ENCODE data around the gene B3GALT4. TPM values are rescaled to one million over a fixed set of nuclear protein-coding genes. Genes with fewer than 3 reads are reported as not detected.

B3GALT4 gene
- total and polyA plus RNA-seq, 2 of the 13 experiments (the other 11 are each of a cell fraction or from before 2014, with no cell fraction given): 0.04 to 0.27 TPM

- TF ChIP-seq, protein P1, sequence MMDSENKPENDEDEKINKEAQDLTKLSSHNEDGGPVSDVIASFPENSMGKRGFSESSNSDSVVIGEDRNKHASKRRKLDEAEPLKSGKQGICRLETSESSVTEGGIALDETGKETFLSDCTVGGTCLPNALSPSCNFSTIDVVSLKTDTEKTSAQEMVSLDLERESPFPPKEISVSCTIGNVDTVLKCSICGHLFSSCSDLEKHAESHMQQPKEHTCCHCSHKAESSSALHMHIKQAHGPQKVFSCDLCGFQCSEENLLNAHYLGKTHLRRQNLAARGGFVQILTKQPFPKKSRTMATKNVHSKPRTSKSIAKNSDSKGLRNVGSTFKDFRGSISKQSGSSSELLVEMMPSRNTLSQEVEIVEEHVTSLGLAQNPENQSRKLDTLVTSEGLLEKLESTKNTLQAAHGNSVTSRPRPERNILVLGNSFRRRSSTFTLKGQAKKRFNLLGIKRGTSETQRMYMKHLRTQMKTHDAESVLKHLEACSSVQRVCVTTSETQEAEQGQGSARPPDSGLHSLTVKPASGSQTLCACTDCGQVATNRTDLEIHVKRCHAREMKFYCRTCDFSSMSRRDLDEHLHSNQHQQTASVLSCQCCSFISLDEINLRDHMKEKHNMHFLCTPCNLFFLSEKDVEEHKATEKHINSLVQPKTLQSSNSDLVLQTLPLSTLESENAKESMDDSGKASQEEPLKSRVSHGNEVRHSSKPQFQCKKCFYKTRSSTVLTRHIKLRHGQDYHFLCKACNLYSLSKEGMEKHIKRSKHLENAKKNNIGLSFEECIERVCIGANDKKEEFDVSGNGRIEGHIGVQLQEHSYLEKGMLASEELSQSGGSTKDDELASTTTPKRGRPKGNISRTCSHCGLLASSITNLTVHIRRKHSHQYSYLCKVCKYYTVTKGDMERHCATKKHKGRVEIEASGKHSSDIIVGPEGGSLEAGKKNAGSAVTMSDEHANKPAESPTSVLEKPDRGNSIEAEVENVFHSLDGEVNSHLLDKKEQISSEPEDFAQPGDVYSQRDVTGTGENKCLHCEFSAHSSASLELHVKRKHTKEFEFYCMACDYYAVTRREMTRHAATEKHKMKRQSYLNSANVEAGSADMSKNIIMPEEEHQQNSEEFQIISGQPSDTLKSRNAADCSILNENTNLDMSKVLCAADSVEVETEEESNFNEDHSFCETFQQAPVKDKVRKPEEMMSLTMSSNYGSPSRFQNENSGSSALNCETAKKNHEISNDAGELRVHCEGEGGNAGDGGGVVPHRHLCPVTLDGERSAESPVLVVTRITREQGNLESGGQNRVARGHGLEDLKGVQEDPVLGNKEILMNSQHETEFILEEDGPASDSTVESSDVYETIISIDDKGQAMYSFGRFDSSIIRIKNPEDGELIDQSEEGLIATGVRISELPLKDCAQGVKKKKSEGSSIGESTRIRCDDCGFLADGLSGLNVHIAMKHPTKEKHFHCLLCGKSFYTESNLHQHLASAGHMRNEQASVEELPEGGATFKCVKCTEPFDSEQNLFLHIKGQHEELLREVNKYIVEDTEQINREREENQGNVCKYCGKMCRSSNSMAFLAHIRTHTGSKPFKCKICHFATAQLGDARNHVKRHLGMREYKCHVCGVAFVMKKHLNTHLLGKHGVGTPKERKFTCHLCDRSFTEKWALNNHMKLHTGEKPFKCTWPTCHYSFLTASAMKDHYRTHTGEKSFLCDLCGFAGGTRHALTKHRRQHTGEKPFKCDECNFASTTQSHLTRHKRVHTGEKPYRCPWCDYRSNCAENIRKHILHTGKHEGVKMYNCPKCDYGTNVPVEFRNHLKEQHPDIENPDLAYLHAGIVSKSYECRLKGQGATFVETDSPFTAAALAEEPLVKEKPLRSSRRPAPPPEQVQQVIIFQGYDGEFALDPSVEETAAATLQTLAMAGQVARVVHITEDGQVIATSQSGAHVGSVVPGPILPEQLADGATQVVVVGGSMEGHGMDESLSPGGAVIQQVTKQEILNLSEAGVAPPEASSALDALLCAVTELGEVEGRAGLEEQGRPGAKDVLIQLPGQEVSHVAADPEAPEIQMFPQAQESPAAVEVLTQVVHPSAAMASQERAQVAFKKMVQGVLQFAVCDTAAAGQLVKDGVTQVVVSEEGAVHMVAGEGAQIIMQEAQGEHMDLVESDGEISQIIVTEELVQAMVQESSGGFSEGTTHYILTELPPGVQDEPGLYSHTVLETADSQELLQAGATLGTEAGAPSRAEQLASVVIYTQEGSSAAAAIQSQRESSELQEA (CRISPR knock-in tag; IDR thresholded peaks at IDR 0.05; ENCODE audit: not compliant biosample characterization): no peak
- TF ChIP-seq ZSCAN21 (CRISPR knock-in tag; IDR thresholded peaks at IDR 0.05; ENCODE audit: borderline replicate concordance): no peak
- TF ChIP-seq FOSL2 (CRISPR knock-in tag; IDR thresholded peaks at IDR 0.05): 0 out of 2 replicates have a peak, but pooled peaks have one; percentile 36
- no peak for TF ChIP-seq GLMP (CRISPR knock-in tag; IDR thresholded peaks at IDR 0.05; ENCODE audit: borderline replicate concordance)
- TF ChIP-seq NR1H2 (CRISPR knock-in tag; IDR thresholded peaks at IDR 0.05; ENCODE audit: borderline replicate concordance, low read depth): no peak; the same call in 1 of the 2 replicates
- TF ChIP-seq SOX5 (CRISPR knock-in tag; IDR thresholded peaks at IDR 0.05; ENCODE audit: borderline replicate concordance): peak; percentile 35; the same call in 1 of the 2 replicates
- no peak for TF ChIP-seq ZNF326 (CRISPR knock-in tag; IDR thresholded peaks at IDR 0.05; ENCODE audit: borderline replicate concordance)
- TF ChIP-seq RAD21 (CRISPR knock-in tag; IDR thresholded peaks at IDR 0.05): peak; percentile 95
- TF ChIP-seq CC2D1A (CRISPR knock-in tag; IDR thresholded peaks at IDR 0.05): 0 out of 2 replicates have a peak, but pooled peaks have one; percentile 36
- TF ChIP-seq MIER3 (CRISPR knock-in tag; IDR thresholded peaks at IDR 0.05; ENCODE audit: borderline replicate concordance): no peak
- no peak for TF ChIP-seq SAFB2 (CRISPR knock-in tag; IDR thresholded peaks at IDR 0.05; ENCODE audit: borderline replicate concordance, low read depth)
- TF ChIP-seq SMARCC2 (IDR thresholded peaks at IDR 0.05): no peak
- TF ChIP-seq E2F1 (CRISPR knock-in tag; IDR thresholded peaks at IDR 0.05): no peak
- TF ChIP-seq ATF1 (CRISPR knock-in tag; IDR thresholded peaks at IDR 0.05): no peak
- TF ChIP-seq, protein P2, sequence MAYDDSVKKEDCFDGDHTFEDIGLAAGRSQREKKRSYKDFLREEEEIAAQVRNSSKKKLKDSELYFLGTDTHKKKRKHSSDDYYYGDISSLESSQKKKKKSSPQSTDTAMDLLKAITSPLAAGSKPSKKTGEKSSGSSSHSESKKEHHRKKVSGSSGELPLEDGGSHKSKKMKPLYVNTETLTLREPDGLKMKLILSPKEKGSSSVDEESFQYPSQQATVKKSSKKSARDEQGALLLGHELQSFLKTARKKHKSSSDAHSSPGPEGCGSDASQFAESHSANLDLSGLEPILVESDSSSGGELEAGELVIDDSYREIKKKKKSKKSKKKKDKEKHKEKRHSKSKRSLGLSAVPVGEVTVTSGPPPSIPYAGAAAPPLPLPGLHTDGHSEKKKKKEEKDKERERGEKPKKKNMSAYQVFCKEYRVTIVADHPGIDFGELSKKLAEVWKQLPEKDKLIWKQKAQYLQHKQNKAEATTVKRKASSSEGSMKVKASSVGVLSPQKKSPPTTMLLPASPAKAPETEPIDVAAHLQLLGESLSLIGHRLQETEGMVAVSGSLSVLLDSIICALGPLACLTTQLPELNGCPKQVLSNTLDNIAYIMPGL (CRISPR knock-in tag; IDR thresholded peaks at IDR 0.05; ENCODE audit: borderline replicate concordance in 1 of 2, low read depth in 1 of 2): peak; percentile 44 to 91; a peak in 3 of 4 replicates
- no peak for TF ChIP-seq CAMTA2 (CRISPR knock-in tag; IDR thresholded peaks at IDR 0.05; ENCODE audit: borderline replicate concordance)
- no peak for TF ChIP-seq CEBPG (CRISPR knock-in tag; IDR thresholded peaks at IDR 0.05)
Measured at GRCh38 chr6:33247977-33248642, 28.8 kb upstream of the B3GALT4 start (continued).
